Myocyte (in vitro differentiated cells): ENCODE data around the gene SDHAF3. TPM values are rescaled to one million over a fixed set of nuclear protein-coding genes. Genes with fewer than 3 reads are reported as not detected.
A peak's percentile ranks its signal among the peaks of the same experiment; 100 is the strongest.
"Not testable (repeated sequence)": the region's sequence is repeated elsewhere in the genome, so short reads cannot be mapped to it uniquely, and the experiment has no call there.

Source experiments
- DNase-seq: peaks from one replicate; pipeline ENCODE4 v3.0.0-alpha.2; 2012; ENCODE audit warnings: low read depth
- polyA plus RNA-seq: library from polyadenylated mRNA; unstranded; fragments of >200 nt; gene quantifications from one replicate; pipeline ENCODE4 v1.2.1, GENCODE V29; 2012; ENCODE audit warnings: missing spikeins
- total RNA-seq: library from RNA; depleted of rRNA; stranded (reverse); fragments of >200 nt; gene quantifications from 2 replicates; pipeline ENCODE4 v1.2.3, GENCODE V29; 2014

Gene SDHAF3
- 18.0 and 26.7 TPM in 2 replicates for total RNA-seq
- 33.7 TPM for polyA plus RNA-seq

DNA sequence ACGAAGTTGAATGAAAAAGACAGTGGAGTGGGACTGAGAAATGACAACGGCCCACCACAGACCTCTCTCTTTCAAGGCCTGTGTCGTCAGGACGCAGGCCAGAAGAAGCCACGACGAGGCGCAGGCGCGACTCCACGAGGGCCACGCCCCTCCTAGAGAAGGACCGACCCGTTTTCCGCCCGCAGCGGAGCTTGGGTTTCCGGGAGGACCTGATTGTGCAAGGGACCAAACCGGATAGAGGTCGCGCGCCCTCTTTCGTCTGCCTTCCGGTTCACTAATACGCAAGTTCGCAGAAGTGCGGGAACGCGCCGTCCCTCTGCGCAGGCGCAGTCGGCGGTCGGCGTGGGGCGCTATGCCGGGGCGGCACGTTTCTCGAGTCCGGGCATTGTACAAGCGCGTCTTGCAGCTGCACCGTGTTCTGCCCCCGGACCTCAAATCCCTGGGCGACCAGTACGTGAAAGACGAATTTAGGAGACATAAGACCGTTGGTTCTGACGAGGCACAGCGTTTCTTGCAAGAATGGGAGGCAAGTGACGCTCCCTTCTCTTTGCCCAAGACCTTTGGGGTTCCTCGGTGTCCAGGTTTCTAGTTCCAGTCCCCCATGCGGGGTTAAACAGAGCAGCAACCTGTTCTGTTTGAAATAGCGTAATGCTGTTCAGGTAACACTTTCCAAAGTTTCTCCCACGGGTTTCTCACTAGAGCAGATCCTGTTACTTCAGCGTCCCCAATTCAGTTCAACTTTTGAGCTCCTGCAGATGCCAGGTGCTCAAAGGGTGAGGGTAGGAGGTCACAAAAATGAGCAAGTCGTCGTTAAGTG lies at the start of gene SDHAF3:
TSS of gene SDHAF3 (plus strand) at position 327 of the 817 bp plus-strand sequence. CDS start at position 353, 26 bp downstream.
- peak; percentile 100 for DNase-seq

DNA sequence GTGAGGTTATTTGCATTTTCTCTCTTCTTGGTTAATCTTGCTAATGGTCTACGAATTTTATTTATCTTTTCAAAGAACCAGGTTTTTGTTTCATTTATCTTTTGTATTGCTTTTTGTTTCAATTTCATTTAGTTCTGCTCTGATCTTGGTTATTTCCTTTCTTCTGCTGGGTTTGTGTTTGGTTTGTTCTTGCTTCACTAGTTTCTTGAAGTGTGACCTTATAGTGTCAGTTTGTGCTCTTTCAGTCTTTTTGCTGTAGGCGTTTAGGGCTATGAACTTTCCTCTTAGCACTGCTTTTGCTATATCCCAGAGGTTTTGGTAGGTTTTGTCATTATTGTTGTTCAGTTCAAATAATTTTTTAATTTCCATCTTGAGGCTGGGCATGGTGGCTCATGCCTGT lies 45.5 kb upstream of the SDHAF3 start:
- not testable (repeated sequence) for DNase-seq

- DNase-seq = no peak
Observed at GRCh38 chr7:97075928-97076327, 41.6 kb upstream of the SDHAF3 start.

GRCh38 chr7:97078023-97078969 lies 39.2 kb upstream of the SDHAF3 start:
- DNase-seq = no peak

GRCh38 chr7:97079300-97079699 lies 38.2 kb upstream of the SDHAF3 start:
- no peak for DNase-seq

- no peak for DNase-seq
Observed at GRCh38 chr7:97081521-97082300, 35.8 kb upstream of the SDHAF3 start.

GRCh38 chr7:97088364-97088763 lies 29.1 kb upstream of the SDHAF3 start:
- DNase-seq = no peak

DNA sequence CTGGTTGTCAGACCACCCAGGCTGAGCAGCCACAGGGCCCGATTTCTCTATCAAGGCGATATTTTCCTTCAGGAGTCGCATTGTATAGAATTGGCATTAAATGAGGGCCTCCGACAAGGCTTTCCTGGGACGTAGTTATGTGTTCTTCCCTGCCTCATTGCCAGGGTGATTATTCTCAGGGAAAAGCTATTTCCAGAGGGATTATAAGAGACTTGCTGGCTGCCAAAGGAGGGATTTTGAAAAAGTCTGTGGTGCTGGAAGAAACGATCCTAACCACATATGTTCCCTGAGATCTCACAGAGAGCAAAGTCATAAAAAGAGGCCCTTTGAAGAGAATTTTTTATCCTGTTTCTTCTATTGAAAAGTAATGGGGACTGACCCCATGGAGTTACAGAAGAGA lies 27.7 kb upstream of the SDHAF3 start:
- no peak for DNase-seq

DNA sequence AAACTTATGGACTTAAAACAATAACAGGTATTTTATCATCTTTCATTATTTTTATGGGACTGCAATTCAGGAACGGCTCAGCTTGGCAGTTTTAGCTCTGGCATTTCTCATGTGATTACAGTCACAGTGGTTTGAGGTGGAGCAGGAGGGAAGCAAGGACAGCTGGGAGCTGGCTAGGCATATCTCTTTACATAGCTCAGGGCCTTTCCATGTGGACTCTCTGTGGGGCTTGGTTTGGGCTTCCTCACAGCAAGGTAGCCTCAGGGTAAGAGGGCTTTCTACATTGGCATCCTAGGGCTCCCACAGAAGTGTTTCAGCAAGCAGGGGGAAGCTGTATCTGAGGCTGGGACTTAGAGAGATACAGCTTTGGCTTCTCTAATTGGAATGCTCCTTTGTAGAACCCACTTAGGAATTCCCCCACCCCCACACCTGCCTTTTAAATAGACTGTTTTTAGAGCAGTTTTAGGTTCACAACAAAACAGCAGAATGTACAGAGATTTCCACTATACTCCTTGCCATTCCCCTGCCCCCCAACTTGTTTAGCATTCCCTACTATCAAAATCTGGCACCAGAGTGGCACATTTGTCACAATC lies 26.6 kb upstream of the SDHAF3 start:
- DNase-seq = peak; percentile 66

GRCh38 chr7:97094284-97094930 lies 23.1 kb upstream of the SDHAF3 start:
- peak; percentile 52 for DNase-seq

GRCh38 chr7:97096037-97096436 lies 21.5 kb upstream of the SDHAF3 start:
- DNase-seq = no peak

- no peak for DNase-seq
Observed at GRCh38 chr7:97096661-97097060, 20.8 kb upstream of the SDHAF3 start.

DNA sequence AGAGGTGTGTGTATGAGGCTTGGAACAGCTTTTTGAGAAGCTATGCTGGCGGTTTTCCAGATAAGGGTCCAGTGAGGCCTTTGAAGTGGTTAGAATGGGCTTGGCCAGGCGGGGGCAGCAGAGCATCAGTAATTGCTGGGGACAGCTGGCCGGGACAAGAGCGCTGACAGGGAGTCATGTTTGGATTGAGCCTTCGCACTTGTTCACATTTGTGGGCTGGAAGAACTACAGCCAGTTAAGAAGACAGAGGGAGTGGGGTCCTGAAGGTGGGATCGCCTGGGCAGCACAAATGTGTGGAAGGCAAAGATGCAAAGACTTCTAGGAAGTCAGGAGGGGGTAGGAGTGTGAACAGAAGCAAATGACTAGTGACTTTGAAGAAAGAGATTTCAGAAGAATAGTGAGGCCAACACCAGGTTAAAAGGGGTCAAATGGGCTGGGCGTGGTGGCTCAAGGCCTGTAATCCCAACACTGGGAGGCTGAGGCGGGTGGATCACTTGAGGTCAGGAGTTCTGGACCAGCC lies 12.7 kb upstream of the SDHAF3 start:
- peak; percentile 93 for DNase-seq

GRCh38 chr7:97107192-97107800 lies 10.2 kb upstream of the SDHAF3 start:
- DNase-seq = no peak

DNA sequence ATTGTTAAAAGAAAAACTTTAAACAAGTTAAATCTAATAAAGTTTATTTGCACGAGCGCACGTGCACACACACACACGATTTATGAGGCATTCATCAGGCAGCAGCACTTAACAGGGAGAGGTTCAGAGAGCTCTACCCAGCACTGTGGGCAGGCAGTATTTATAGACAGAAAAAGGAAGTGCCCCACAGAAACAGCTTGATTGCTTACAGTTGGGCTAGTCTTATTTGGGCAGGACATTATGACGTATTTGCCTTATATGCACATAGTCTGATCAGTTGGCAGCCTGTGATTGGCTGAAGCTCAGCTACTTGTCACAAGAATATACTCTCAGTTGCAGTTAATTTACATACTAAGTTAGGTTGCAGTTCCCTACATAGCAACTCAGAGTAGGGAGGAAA lies 1.2 kb upstream of the SDHAF3 start:
- DNase-seq = no peak

GRCh38 chr7:97117035-97117371 lies 495 bp upstream of the SDHAF3 start:
- no peak for DNase-seq

DNA sequence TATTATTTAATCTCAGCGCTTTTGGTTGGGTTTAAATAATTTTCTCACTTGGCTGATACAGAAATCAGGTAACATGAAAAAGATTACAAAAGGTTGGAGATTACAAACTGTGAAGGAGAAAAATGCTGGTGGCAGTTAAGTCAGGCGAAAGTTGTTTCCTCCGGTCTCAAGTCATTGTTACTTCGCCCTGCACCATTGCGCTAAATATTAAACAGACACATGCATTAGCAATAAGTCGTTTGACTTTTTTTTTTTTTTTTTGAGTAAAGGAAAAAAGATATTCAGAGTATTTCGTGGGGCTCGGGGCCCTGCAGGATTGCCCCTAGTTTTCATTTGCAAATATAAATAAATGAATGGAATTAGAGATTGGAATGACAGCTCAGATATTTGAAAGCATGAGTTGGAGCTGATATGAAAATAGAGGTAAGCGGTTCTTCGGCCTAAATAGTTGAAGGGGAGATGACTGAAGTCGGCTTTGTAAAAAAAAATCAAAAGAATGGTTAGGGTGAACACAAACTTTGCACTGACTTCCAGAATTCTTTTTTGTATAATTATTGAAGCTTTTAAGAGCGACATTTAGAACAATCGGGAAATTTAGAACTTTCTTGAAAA lies 914 bp downstream of the SDHAF3 start:
- peak; percentile 9 for DNase-seq

GRCh38 chr7:97119747-97120146 lies 2.2 kb downstream of the SDHAF3 start:
- no peak for DNase-seq

DNA sequence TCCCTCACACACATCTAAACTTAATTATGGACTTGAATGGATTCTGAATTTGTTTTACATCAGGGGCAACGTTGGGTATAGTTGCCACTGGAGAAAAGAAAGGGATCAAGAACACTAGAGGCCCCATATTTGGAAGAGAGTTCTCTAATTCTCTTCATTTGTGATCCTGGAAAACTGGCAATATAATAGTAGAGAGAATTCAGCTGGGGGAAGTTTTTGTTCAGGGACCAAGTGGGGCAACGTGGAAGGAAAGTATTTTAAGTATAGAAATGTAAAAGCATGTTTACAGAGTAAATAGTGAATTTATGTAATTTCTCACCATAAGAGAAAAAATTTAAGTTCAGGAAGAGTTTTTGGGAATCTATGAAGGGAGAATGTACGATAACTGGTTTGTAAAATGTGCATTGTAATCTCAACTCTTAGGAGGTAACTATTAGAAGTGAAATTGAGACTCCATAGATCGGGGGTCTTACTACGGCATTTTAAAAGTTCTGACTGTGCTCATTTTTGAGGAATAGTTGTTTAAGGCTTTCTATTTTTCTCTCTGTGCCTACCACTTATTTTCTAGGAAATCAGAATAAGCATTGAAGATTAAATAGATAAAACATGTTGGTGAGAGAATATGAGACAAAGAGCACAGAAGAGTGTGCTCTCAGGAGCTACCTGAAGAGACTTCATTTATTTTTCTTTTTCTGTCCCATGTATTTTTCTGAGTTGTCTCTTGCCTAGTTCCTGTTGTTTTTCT lies 3.4 kb downstream of the SDHAF3 start:
- DNase-seq = no peak
